ENCODE results near the gene APMAP. TPM values are rescaled to one million over a fixed set of nuclear protein-coding genes. Genes with fewer than 3 reads are reported as not detected.

APMAP gene
- total and polyA plus RNA-seq, 4 donors, result 132 to 378 (median 234) TPM

GRCh38 chr20:25014816-25015215 lies 22.3 kb upstream of the APMAP start (continued):
- no peak for TF ChIP-seq CTCF (IDR thresholded peaks at IDR 0.05; ENCODE audit: low read depth, low read length, missing input control)
- TF ChIP-seq HNF4G (IDR thresholded peaks at IDR 0.05), result no peak
- TF ChIP-seq JUND (IDR thresholded peaks at IDR 0.05), result no peak
- TF ChIP-seq MAX (IDR thresholded peaks at IDR 0.05), result no peak
- TF ChIP-seq TAF1 (conservative IDR thresholded peaks at IDR 0.05), result no peak

GRCh38 chr20:25013478-25014380 lies 21.2 kb upstream of the APMAP start:
- H3K4me3 ChIP-seq (ENCODE audit: low read depth in 1 of 3, low read length in 3 of 3), result no peak overlapping the region
- DNase-seq (ENCODE audit: low spot score), result no peak
- no peak for TF ChIP-seq RAD21 (IDR thresholded peaks at IDR 0.05)
- TF ChIP-seq ZBTB33 (IDR thresholded peaks at IDR 0.05), result no peak
- no peak for TF ChIP-seq GABPA (IDR thresholded peaks at IDR 0.05 in 1 of 2, conservative IDR thresholded peaks at IDR 0.05 in 1 of 2)
- TF ChIP-seq REST (IDR thresholded peaks at IDR 0.05), result no peak
- no peak for TF ChIP-seq YY1 (IDR thresholded peaks at IDR 0.05)
- TF ChIP-seq HNF4A (conservative IDR thresholded peaks at IDR 0.05), result no peak
- no peak for TF ChIP-seq NR2F2 (IDR thresholded peaks at IDR 0.05)
- TF ChIP-seq ATF3 (IDR thresholded peaks at IDR 0.05), result no peak
- TF ChIP-seq MAX (IDR thresholded peaks at IDR 0.05), result no peak
- no peak for TF ChIP-seq FOXA1 (IDR thresholded peaks at IDR 0.05)
- no peak for TF ChIP-seq TAF1 (conservative IDR thresholded peaks at IDR 0.05)
- TF ChIP-seq JUND (IDR thresholded peaks at IDR 0.05), result no peak
- no peak for TF ChIP-seq FOXA2 (IDR thresholded peaks at IDR 0.05)
- TF ChIP-seq RXRA (IDR thresholded peaks at IDR 0.05), result no peak
- no peak for TF ChIP-seq HNF4G (IDR thresholded peaks at IDR 0.05)
- no peak for TF ChIP-seq SP1 (IDR thresholded peaks at IDR 0.05)
- TF ChIP-seq CTCF (IDR thresholded peaks at IDR 0.05; ENCODE audit: low read depth, low read length, missing input control), result no peak
- TF ChIP-seq EGR1 (IDR thresholded peaks at IDR 0.05; ENCODE audit: low read depth in 2 of 2), result no peak
- 96% methylated on average over 25 of the region's 25 CpGs for WGBS
- H3K9me3 ChIP-seq (ENCODE audit: control insufficient read depth in 4 of 4, low read length in 3 of 4), result no peaks in the 10 kb centered on the region
- no peaks in the 10 kb centered on the region for H3K36me3 ChIP-seq (ENCODE audit: control insufficient read depth in 4 of 4, insufficient read depth in 3 of 4, low read depth in 1 of 4, low read length in 3 of 4)
- no peaks in the 10 kb centered on the region for H3K27me3 ChIP-seq (ENCODE audit: control insufficient read depth in 4 of 4, insufficient read depth in 4 of 4, low read length in 3 of 4)
- H3K4me1 ChIP-seq (ENCODE audit: control insufficient read depth in 4 of 4, insufficient read depth in 4 of 4, low read length in 3 of 4), result peaks cover 10 to 34% (median 19%) of the 10 kb centered on the region in 4 donors
- H3K27ac ChIP-seq (ENCODE audit: low read depth in 1 of 2, low read length in 2 of 2), result no peak overlapping the region
- H3K9ac ChIP-seq (ENCODE audit: low read depth in 1 of 2, low read length in 2 of 2), result no peak overlapping the region

Data from liver (tissue), 9 donors.